GM12878 (cell line): ENCODE results near the gene HDAC7.
A peak's percentile ranks its signal among the peaks of the same experiment; 100 is the strongest.

ENCODE experiments used
- ESRRA ChIP-seq: IDR thresholded peaks from 2 replicates; pipeline ENCODE4 v1.6.1; 2012; ENCODE audit warnings: mild to moderate bottlenecking, low read length, improper control_type of control experiment
- EZH2 ChIP-seq: IDR thresholded peaks from 2 replicates; pipeline ENCODE4 v1.6.1; 2012; ENCODE audit warnings: low read depth, mild to moderate bottlenecking, control low read depth, inconsistent platforms, low read length, borderline replicate concordance; ENCODE audit not compliant: control insufficient read depth
- HDAC6 ChIP-seq: fragments of 200-600 bp; sonication (generic); IDR thresholded peaks from one replicate; pipeline ENCODE4 v1.8.0; 2017; ENCODE audit warnings: antibody characterized with exemption; ENCODE audit not compliant: unreplicated experiment
- JUND ChIP-seq: IDR thresholded peaks from 2 replicates; pipeline ENCODE4 v1.6.1; 2012; ENCODE audit warnings: low read depth, mild to moderate bottlenecking, low read length, improper control_type of control experiment, moderate library complexity
- POLR2AphosphoS5 ChIP-seq: IDR thresholded peaks from 2 replicates; pipeline ENCODE4 v1.6.1; 2011; ENCODE audit warnings: mild to moderate bottlenecking, low read length, inconsistent platforms
- ZNF274 ChIP-seq: IDR thresholded peaks from one replicate; pipeline ENCODE4 v1.8.0; 2011; ENCODE audit not compliant: insufficient read length, insufficient read depth
- TF ChIP-seq, protein P1 (sequence below), 3 experiments: IDR thresholded peaks in 2 of 3; conservative IDR thresholded peaks in 1 of 3; 2 replicates each; pipeline ENCODE4 v1.5.1; 2011; ENCODE audit warnings: low read depth in 3 of 3, low read length in 3 of 3, mild to moderate bottlenecking in 3 of 3, control low read depth in 2 of 3, moderate library complexity in 2 of 3, inconsistent platforms in 1 of 3, mixed read lengths in 1 of 3; ENCODE audit not compliant: control insufficient read depth in 2 of 3, insufficient read depth in 1 of 3; ENCODE audit errors: extremely low read depth in 1 of 3

DNA sequence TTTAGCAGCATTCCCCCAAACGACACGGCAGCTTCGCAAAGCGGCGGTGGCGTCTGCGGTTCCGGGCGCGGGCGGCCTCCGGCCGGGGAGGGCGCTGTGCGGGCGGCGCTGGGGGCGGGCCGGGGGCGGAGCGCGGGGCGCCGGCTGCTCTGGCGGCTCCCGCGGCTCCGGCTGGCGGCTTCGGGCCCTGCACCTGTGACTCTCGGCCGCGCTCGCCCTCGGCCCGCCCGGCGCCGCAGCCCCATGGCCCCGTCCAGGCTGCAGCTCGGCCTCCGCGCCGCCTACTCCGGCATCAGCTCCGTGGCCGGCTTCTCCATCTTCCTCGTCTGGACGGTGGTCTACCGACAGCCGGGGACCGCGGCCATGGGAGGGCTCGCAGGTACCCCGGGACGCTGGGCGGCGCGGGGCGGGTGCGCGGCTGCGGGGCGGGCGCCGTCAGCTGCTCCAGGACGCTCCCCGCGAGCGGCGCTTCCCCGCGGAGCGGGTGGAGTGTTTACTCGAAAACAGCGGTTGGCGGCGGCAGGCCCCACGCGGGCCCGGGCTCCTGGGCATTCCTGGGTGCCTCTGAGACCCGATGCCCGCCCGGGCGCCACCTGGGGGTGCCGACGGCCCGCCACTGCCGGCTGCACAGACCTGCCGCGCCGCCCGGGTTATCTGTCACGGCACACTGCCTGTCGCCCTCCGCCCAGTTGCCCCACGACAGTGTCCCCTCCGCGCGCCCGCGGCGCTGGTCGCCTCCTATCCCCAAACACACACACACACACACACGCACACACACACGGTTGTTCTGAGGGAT is 46.4 kb downstream of the HDAC7 start, which contains the start of gene SLC48A1:
- TF ChIP-seq ZNF274 (no peak), POLR2AphosphoS5 (no peak), HDAC6 (no peak), EZH2 (no peak), JUND (no peak), ESRRA (no peak)
- TF ChIP-seq, protein P1, sequence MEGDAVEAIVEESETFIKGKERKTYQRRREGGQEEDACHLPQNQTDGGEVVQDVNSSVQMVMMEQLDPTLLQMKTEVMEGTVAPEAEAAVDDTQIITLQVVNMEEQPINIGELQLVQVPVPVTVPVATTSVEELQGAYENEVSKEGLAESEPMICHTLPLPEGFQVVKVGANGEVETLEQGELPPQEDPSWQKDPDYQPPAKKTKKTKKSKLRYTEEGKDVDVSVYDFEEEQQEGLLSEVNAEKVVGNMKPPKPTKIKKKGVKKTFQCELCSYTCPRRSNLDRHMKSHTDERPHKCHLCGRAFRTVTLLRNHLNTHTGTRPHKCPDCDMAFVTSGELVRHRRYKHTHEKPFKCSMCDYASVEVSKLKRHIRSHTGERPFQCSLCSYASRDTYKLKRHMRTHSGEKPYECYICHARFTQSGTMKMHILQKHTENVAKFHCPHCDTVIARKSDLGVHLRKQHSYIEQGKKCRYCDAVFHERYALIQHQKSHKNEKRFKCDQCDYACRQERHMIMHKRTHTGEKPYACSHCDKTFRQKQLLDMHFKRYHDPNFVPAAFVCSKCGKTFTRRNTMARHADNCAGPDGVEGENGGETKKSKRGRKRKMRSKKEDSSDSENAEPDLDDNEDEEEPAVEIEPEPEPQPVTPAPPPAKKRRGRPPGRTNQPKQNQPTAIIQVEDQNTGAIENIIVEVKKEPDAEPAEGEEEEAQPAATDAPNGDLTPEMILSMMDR (IDR thresholded peaks at IDR 0.05 in 2 of 3, conservative IDR thresholded peaks at IDR 0.05 in 1 of 3; ENCODE audit: control insufficient read depth in 2 of 3, extremely low read depth in 1 of 3, insufficient read depth in 1 of 3, low read depth in 3 of 3, low read length in 3 of 3): peak; percentile 16 to 47 (median 24); a peak in 4 of 6 replicates
